ENCODE data around the gene TTLL9. TPM values are rescaled to one million over a fixed set of nuclear protein-coding genes. Genes with fewer than 3 reads are reported as not detected.
"Not testable (repeated sequence)": the region's sequence is repeated elsewhere in the genome, so short reads cannot be mapped to it uniquely, and the experiment has no call there.

Gene TTLL9
- total and polyA plus RNA-seq, 7 donors: 0.15 to 1.1 TPM; not detected in 5

DNA sequence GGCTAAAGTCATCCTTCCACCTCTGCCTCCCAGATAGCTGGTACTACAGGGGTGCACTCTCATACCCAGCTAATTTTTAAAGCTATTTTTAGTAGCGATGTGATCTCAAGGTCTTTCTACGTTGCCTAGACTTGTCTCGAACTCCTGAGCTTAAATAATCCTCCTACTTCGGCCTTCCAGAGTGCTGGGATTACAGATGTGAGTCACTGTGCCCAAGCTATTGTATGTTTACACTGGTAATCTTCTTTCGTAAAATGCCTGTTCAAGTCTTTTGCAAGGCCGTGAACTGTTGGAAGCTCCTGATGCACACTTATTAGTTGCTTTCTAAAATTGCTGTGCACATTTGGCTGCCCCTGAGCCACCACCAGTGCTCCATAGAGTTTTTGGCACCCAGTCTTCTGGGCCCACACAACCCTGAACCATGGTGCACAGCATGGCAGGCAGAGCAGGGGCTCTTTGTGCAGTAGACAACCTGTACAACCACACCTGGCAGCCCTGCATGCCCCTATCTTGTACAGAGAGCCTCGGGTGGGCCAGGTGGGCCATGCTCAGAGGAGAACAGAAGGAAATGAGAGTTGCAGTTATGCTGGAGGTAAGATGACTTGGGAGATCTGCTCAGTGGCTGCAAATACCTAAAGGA, 48.2 kb downstream of the TTLL9 start:
- DNase-seq: peak; percentile 13
- Histone ChIP-seq H3K36me3 (no peaks in the 10 kb centered on the region), H3K9me3 (no peaks in the 10 kb centered on the region), H3K4me1 (peaks cover 0 to 11% (median 4%) of the 10 kb centered on the region in 4 donors), H3K27ac (no peak overlapping the region), H3K4me3 (no peak overlapping the region), H3K27me3 (peaks cover 0 to 8% (median 0%) of the 10 kb centered on the region in 3 donors)
- intact Hi-C loops (cut with DNase I): no loop called here
- TF ChIP-seq EP300 (IDR thresholded peaks at IDR 0.05) (no peak), POLR2AphosphoS5 (IDR thresholded peaks at IDR 0.05) (no peak)
- TF ChIP-seq, protein P1, sequence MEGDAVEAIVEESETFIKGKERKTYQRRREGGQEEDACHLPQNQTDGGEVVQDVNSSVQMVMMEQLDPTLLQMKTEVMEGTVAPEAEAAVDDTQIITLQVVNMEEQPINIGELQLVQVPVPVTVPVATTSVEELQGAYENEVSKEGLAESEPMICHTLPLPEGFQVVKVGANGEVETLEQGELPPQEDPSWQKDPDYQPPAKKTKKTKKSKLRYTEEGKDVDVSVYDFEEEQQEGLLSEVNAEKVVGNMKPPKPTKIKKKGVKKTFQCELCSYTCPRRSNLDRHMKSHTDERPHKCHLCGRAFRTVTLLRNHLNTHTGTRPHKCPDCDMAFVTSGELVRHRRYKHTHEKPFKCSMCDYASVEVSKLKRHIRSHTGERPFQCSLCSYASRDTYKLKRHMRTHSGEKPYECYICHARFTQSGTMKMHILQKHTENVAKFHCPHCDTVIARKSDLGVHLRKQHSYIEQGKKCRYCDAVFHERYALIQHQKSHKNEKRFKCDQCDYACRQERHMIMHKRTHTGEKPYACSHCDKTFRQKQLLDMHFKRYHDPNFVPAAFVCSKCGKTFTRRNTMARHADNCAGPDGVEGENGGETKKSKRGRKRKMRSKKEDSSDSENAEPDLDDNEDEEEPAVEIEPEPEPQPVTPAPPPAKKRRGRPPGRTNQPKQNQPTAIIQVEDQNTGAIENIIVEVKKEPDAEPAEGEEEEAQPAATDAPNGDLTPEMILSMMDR (IDR thresholded peaks at IDR 0.05): no peak
- WGBS, 2 donors: 68 to 81% methylated on average over 7 of the region's 7 CpGs

DNA sequence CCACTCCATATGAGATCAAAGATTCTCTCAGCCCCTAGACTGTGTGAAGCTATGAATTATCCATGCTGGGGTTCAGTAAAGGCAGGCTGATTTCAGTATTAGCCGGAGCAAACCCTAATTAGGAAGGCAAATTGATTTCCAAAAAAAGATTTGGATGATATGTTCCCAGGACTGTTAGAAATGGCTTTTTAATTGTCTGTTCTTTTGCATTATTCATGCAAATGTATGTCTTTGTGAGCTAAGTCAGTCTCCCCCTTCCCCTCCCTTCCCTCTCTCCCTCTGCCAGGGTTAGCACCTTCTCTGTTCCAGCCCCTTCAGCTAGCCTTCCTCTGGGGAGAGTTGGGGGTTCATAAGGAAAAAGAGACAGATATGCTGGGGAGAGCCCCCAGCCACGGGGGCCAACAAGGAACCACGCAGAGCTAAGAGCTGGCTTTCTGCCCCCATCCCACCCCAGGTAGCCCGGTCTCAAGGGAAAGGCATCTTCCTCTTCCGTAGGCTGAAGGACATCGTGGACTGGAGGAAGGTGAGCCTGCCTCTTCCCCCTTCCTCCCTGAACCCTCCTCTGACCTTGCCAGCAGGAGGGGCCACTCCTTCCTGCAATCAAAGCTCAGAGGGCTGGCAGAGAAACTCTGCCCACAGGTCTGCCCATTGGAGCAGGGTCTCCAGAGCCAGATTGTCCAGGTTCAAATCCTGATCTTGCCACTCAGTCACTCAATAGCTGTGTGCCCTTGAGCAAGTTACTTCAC, 49.1 kb downstream of the TTLL9 start:
- TF ChIP-seq, protein P1 (IDR thresholded peaks at IDR 0.05): no peak
- no peak for TF ChIP-seq POLR2AphosphoS5 (IDR thresholded peaks at IDR 0.05)
- no peak for TF ChIP-seq EP300 (IDR thresholded peaks at IDR 0.05)
- TF ChIP-seq POLR2A (IDR thresholded peaks at IDR 0.05): no peak
- H3K4me1 ChIP-seq: peaks cover 0 to 11% (median 4%) of the 10 kb centered on the region in 4 donors
- no peaks in the 10 kb centered on the region for H3K36me3 ChIP-seq
- DNase-seq: peak; percentile 29
- peaks cover 0 to 16% (median 0%) of the 10 kb centered on the region in 3 donors for H3K27me3 ChIP-seq
- intact Hi-C loops (cut with DNase I): no loop called here
- H3K27ac ChIP-seq: no peak overlapping the region
- H3K9me3 ChIP-seq: no peaks in the 10 kb centered on the region
- no peak overlapping the region for H3K4me3 ChIP-seq
- WGBS, 2 donors: 67 to 68% methylated on average over 6 of the region's 6 CpGs

DNA sequence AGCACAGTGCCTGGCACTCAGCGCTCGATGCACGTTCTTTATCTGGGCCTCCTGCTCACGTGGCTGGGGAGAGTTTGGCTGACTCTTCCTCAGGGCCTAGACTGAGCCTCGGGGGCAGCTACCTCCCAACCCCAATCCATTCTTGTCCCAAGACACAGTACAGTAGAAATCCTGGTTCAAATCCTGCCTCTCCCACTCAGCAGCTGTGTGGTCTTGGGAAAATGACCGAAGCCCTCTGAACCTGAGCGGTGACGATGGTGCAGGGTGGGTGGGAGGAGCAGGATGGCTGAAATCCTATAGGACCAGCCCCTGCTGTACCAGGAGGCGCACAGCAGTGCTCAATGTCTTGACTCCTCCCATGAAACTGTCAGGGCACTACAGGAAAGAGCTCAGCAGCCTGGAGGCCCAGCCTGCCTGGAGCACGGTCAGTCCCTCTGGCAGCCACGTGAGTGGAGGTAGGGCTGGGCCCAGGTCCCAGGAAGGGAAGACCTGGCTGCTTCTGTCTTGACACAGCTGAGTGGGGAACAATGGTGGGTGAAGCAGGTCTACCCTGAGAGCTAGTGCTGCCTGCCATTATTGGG, 49.9 kb downstream of the TTLL9 start:
- DNase-seq: peak; percentile 35
- Histone ChIP-seq H3K4me3 (no peak overlapping the region), H3K27me3 (peaks cover 0 to 24% (median 0%) of the 10 kb centered on the region in 3 donors), H3K27ac (no peak overlapping the region), H3K36me3 (no peaks in the 10 kb centered on the region), H3K9me3 (no peaks in the 10 kb centered on the region), H3K4me1 (peaks cover 0 to 11% (median 4%) of the 10 kb centered on the region in 4 donors)
- 80 to 87% methylated on average over 11 of the region's 11 CpGs for WGBS, 2 donors
- intact Hi-C loops (cut with DNase I): no loop called here
- TF ChIP-seq EP300 (IDR thresholded peaks at IDR 0.05): no peak
- TF ChIP-seq POLR2AphosphoS5 (IDR thresholded peaks at IDR 0.05): no peak
- TF ChIP-seq, protein P1 (IDR thresholded peaks at IDR 0.05): no peak
- no peak for TF ChIP-seq POLR2A (IDR thresholded peaks at IDR 0.05)

DNA sequence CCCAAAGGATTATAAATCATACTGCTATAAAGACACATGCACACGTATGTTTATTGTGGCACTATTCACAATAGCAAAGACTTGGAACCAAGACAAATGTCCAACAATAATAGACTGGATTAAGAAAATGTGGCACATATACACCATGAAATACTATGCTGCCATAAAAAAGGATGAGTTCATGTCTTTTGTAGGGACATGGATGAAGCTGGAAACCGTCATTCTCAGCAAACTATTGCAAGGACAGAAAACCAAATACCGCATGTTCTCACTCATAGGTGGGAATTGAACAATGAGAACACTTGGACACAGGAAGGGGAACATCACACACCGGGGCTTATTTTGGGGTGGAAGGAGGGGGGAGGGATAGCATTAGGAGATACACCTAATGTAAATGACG, 51.0 kb downstream of the TTLL9 start:
- DNase-seq; H3K9me3 ChIP-seq; H3K4me3 ChIP-seq; intact Hi-C loops (cut with DNase I); H3K36me3 ChIP-seq; H3K27ac ChIP-seq; H3K4me1 ChIP-seq: not testable (repeated sequence)
- peaks cover 0 to 30% (median 0%) of the 10 kb centered on the region in 3 donors for H3K27me3 ChIP-seq
- WGBS, 2 donors: 86 to 96% methylated on average over 5 of the region's 5 CpGs

DNA sequence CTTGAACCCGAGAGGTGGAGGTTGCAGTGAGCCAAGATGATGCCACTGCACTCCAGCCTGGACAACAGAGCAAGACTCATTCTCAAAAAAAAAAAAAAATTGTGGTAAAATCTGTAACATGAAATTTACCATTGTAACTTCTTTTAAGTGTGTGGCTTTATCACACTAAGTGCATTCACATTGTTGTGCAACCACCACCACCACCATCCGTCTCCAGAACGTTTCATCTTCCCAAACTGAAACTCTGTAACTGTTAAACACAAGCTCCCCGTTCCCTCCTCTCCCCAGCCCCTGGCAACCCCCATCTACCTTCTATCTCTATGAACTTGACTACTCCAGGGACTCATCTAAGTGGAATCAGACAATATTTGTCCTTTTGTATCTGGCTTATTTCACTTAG, 51.7 kb downstream of the TTLL9 start:
- no peaks in the 10 kb centered on the region for H3K4me1 ChIP-seq
- intact Hi-C loops (cut with DNase I): no loop called here
- peaks cover 0 to 37% (median 0%) of the 10 kb centered on the region in 3 donors for H3K27me3 ChIP-seq
- no peak overlapping the region for H3K4me3 ChIP-seq
- H3K9me3 ChIP-seq: no peaks in the 10 kb centered on the region
- DNase-seq: peak; percentile 14
- TF ChIP-seq, protein P1 (IDR thresholded peaks at IDR 0.05): no peak
- TF ChIP-seq EP300 (IDR thresholded peaks at IDR 0.05): no peak
- H3K27ac ChIP-seq: no peak overlapping the region
- no peaks in the 10 kb centered on the region for H3K36me3 ChIP-seq
- 76% methylated on average over 4 of the region's 4 CpGs for WGBS, 2 donors
